NCI-H345 (cell line): ENCODE measurements around the gene OPRM1.
"Not testable (repeated sequence)": the region's sequence is repeated elsewhere in the genome, so short reads cannot be mapped to it uniquely, and the experiment has no call there.

Source experiments
- DNase-seq: peaks from one replicate; lab custom pipeline; 2025; lab: John Stamatoyannopoulos, UW

The OPRM1 gene

GRCh38 chr6:154143753-154144152, 104.7 kb downstream of the OPRM1 start:
- no peak for DNase-seq

GRCh38 chr6:154154389-154154967, 115.4 kb downstream of the OPRM1 start:
- peak; percentile 64 for DNase-seq

GRCh38 chr6:154156135-154156896, 117.3 kb downstream of the OPRM1 start:
- peak; percentile 33 for DNase-seq

- DNase-seq = no peak
Measured at GRCh38 chr6:154157082-154157481, 118.0 kb downstream of the OPRM1 start.

- DNase-seq = no peak
Measured at GRCh38 chr6:154157706-154158105, 118.7 kb downstream of the OPRM1 start.

- DNase-seq = no peak
Measured at GRCh38 chr6:154159126-154159525, 120.1 kb downstream of the OPRM1 start.

- no peak for DNase-seq
Measured at GRCh38 chr6:154161689-154162088, 122.6 kb downstream of the OPRM1 start.

GRCh38 chr6:154164397-154164796, 125.4 kb downstream of the OPRM1 start:
- no peak for DNase-seq

GRCh38 chr6:154165478-154165877, 126.4 kb downstream of the OPRM1 start:
- DNase-seq = no peak

- DNase-seq = no peak
Measured at GRCh38 chr6:154166140-154166539, 127.1 kb downstream of the OPRM1 start.

- DNase-seq = no peak
Measured at GRCh38 chr6:154167126-154167525, 128.1 kb downstream of the OPRM1 start.

GRCh38 chr6:154169193-154169847, 130.3 kb downstream of the OPRM1 start:
- DNase-seq = no peak

- DNase-seq = no peak
Measured at GRCh38 chr6:154170106-154170505, 131.1 kb downstream of the OPRM1 start.

GRCh38 chr6:154172393-154172792, 133.4 kb downstream of the OPRM1 start:
- not testable (repeated sequence) for DNase-seq

- no peak for DNase-seq
Measured at GRCh38 chr6:154179434-154179833, 140.4 kb downstream of the OPRM1 start.

GRCh38 chr6:154187203-154187602, 148.2 kb downstream of the OPRM1 start:
- peak; percentile 60 for DNase-seq

GRCh38 chr6:154187714-154188113, 148.7 kb downstream of the OPRM1 start:
- DNase-seq = no peak

GRCh38 chr6:154196333-154196885, 157.4 kb downstream of the OPRM1 start:
- DNase-seq = no peak

GRCh38 chr6:154197196-154197860, 158.3 kb downstream of the OPRM1 start:
- no peak for DNase-seq

GRCh38 chr6:154201688-154202087, 162.6 kb downstream of the OPRM1 start:
- DNase-seq = not testable (repeated sequence)

GRCh38 chr6:154202339-154202738, 163.3 kb downstream of the OPRM1 start:
- no peak for DNase-seq

GRCh38 chr6:154202958-154203357, 163.9 kb downstream of the OPRM1 start:
- no peak for DNase-seq
